CD4-positive, alpha-beta memory T cell (primary cell): ENCODE results near the gene KLF6. TPM values are rescaled to one million over a fixed set of nuclear protein-coding genes. Genes with fewer than 3 reads are reported as not detected.

ENCODE experiments used
- CTCF ChIA-PET: fragments of 350-600 bp; sonication (Branson Sonifier 250); formaldehyde crosslinking; loops from one replicate; lab custom pipeline; 2021; ENCODE audit warnings: inconsistent platforms; ENCODE audit not compliant: partially characterized antibody; lab: Charles Lee
- POLR2A ChIA-PET: fragments of 350-600 bp; sonication (Branson Sonifier 250); formaldehyde crosslinking; loops from one replicate; lab custom pipeline; 2021; ENCODE audit not compliant: partially characterized antibody; lab: Charles Lee
- DNase-seq, 5 donors: peaks; one replicate each; pipeline versions ENCODE4 v3.0.0 to v3.0.0-alpha.2; 2020 to 2022; ENCODE audit warnings: mixed read lengths in 1 of 5
- H3K27ac ChIP-seq: one replicate; pipeline ENCODE4 v1.7.0; 2013; ENCODE audit warnings: low read depth, low read length
- H3K27me3 ChIP-seq: 2 replicates; pipeline ENCODE4 v1.7.0; 2013; ENCODE audit warnings: mild to moderate bottlenecking, low read length, moderate library complexity; ENCODE audit not compliant: insufficient read depth
- H3K36me3 ChIP-seq: 2 replicates; pipeline ENCODE4 v1.7.0; 2013; ENCODE audit warnings: mild to moderate bottlenecking, low read length, moderate library complexity; ENCODE audit not compliant: insufficient read depth
- H3K4me1 ChIP-seq: 2 replicates; pipeline ENCODE4 v1.7.0; 2013; ENCODE audit warnings: mild to moderate bottlenecking, low read length, moderate library complexity; ENCODE audit not compliant: insufficient read depth
- H3K4me3 ChIP-seq, 2 donors: one replicate each; pipeline ENCODE4 v1.7.0; 2013; ENCODE audit warnings: low read length in 2 of 2, mild to moderate bottlenecking in 1 of 2
- H3K9me3 ChIP-seq, 2 donors: one replicate each; pipeline ENCODE4 v1.7.0; 2013; ENCODE audit warnings: low read length in 2 of 2, control low read depth in 1 of 2; ENCODE audit not compliant: control insufficient read depth in 1 of 2
- H3K27ac Mint-ChIP-seq, 7 donors: one replicate each; pipeline ENCODE4 v1.8.0; 2020 to 2021; ENCODE audit warnings: mixed read lengths in 7 of 7, mild to moderate bottlenecking in 6 of 7, inconsistent platforms in 3 of 7, moderate library complexity in 3 of 7
- H3K27me3 Mint-ChIP-seq, 2 donors: one replicate each; pipeline ENCODE4 v1.8.0; 2020 to 2021; ENCODE audit warnings: mixed read lengths in 2 of 2
- H3K36me3 Mint-ChIP-seq, 2 donors: one replicate each; pipeline ENCODE4 v1.8.0; 2020 to 2021; ENCODE audit warnings: mixed read lengths in 2 of 2, inconsistent platforms in 1 of 2, mild to moderate bottlenecking in 1 of 2
- H3K4me1 Mint-ChIP-seq, 4 donors: one replicate each; pipeline ENCODE4 v1.8.0; 2020 to 2021; ENCODE audit warnings: mixed read lengths in 4 of 4, mild to moderate bottlenecking in 1 of 4
- H3K4me3 Mint-ChIP-seq, 8 donors: one replicate each; pipeline ENCODE4 v1.8.0; 2020 to 2021; ENCODE audit warnings: mixed read lengths in 8 of 8, mild to moderate bottlenecking in 7 of 8, moderate library complexity in 6 of 8, inconsistent platforms in 3 of 8
- H3K9me3 Mint-ChIP-seq, 8 donors: one replicate each; pipeline ENCODE4 v1.8.0; 2020 to 2021; ENCODE audit warnings: mixed read lengths in 8 of 8, mild to moderate bottlenecking in 5 of 8, inconsistent platforms in 3 of 8, moderate library complexity in 1 of 8
- intact Hi-C: fragments of 100-400 bp; cut with micrococcal nuclease; formaldehyde crosslinking; loops from one replicate; pipeline ENCODE4 v1.15.1; 2023
- polyA plus RNA-seq, 2 donors: library from polyadenylated mRNA; unstranded; fragments of 300-500 nt; fragmentation: Illumina TruSeq; gene quantifications; one replicate each; pipeline ENCODE4 v1.2.3, GENCODE V29; 2021
- total RNA-seq, 2 experiments: library from RNA; stranded (reverse); gene quantifications; one replicate each; pipeline ENCODE4 v1.2.3, GENCODE V29; 2021

The KLF6 gene
- total and polyA plus RNA-seq, 4 experiments from 2014 or later, result 291 to 865 (median 562) TPM

DNA sequence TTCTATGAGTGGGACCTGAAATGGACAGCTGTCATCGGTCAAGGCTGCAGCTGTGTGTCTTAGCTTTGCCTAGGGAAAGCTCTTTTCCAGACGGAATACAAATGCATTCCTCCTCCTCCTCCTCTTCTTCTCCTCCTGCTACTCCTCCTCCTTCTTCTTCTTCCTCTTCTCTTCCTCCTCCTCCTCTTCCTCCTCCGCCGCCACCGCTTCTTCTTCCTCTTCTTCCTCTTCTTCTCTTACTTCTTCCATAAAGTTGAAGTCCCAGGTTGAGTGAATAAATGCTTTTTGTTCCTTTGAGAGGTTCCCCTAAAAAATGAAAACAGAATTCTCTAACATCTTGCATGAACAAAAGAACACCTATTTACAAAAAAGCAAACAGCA is 28.7 kb downstream of the KLF6 start:
- Histone ChIP-seq H3K9me3 (no peaks in the 10 kb centered on the region), H3K4me1 (peaks cover 66% of the 10 kb centered on the region), H3K4me3 (no peak overlapping the region), H3K27me3 (no peaks in the 10 kb centered on the region), H3K36me3 (no peaks in the 10 kb centered on the region), H3K27ac (peak overlapping the region; percentile 74)
- Mint-ChIP-seq H3K36me3 (no peaks in the 10 kb centered on the region), H3K27me3 (no peaks in the 10 kb centered on the region), H3K9me3 (peaks cover 0 to 5% (median 0%) of the 10 kb centered on the region in 8 donors), H3K4me1 (peaks cover 38 to 66% (median 50%) of the 10 kb centered on the region in 4 donors), H3K4me3 (no peak overlapping the region), H3K27ac (peak overlapping the region in 4 of 7 donors; percentile 18 to 98 (median 40))
- POLR2A ChIA-PET, result interaction anchor here (2.1 to 6.8 kb wide), 6 partner anchors 8 to 49 kb away, joined by 8 to 121 read pairs (median 15); partner anchors contain the start of gene KLF6
- CTCF ChIA-PET, result interaction anchor here (0.9 kb wide), 1 partner anchor 146 kb away, joined by 3 read pairs; no protein-coding TSS in a partner anchor
- intact Hi-C loops, result loop anchor here (5.0 kb wide), 1 partner anchor 89 kb away; no protein-coding TSS in a partner anchor
- DNase-seq, result no peak

DNA sequence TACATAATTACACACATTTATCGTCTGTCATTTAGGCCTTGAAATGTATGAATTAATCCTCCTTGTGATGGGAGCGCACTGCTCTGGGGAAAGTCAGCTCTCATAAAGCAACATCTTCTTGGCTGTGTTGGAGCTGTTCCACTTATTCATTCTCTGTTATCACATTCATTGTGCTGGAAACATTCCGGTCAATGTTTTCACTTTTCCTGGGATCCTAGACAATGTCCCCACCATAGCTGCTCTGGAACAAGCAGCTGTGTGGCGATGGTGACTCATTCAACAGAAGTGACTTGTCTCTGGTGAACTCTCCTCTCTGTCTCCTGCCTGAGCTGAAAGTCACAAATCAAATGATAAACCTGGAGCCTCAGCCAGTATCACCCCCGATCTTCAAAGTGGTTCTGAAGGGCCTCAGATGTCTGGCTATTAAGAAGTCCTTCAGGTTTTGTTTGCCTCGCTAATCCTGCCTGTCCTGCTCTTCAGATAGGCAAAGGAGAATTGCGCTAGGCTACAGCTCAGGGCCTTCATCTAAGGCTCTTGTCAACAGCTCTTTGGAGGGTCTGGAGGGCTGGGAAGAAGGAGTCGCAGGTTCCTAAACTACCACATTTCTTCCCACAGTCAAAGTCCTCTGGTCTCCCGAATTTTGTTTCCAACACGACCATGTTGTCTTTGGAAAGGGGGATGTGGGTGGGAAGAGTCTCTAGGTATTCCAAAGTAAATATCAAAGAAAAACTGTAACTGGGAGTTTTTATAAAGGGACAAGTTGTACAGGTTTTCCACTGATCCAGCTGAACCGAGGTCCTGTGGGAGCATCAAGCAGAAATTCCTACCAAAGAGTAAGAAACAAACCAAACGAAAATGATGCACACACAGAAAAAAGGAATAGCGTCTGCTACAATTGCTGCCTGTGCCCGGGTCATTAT is 29.3 kb downstream of the KLF6 start:
- POLR2A ChIA-PET, result interaction anchor here (0.8 to 6.8 kb wide), 6 partner anchors 9 to 191 kb away, joined by 3 to 121 read pairs (median 14); partner anchors contain the start of gene KLF6
- DNase-seq, result no peak
- no peaks in the 10 kb centered on the region for H3K9me3 ChIP-seq
- CTCF ChIA-PET, result interaction anchor here (0.9 to 2.1 kb wide), 5 partner anchors 8 to 146 kb away, joined by 3 to 5 read pairs (median 3); no protein-coding TSS in a partner anchor
- H3K4me1 Mint-ChIP-seq, result peaks cover 31 to 60% (median 44%) of the 10 kb centered on the region in 4 donors
- no peaks in the 10 kb centered on the region for H3K36me3 ChIP-seq
- H3K27ac ChIP-seq, result no peak overlapping the region
- no peaks in the 10 kb centered on the region for H3K27me3 ChIP-seq
- H3K36me3 Mint-ChIP-seq, result no peaks in the 10 kb centered on the region
- peaks cover 0 to 3% (median 0%) of the 10 kb centered on the region in 8 donors for H3K9me3 Mint-ChIP-seq
- H3K4me3 ChIP-seq, result no peak overlapping the region
- no peaks in the 10 kb centered on the region for H3K27me3 Mint-ChIP-seq
- intact Hi-C loops, result loop anchor here (5.0 kb wide), 1 partner anchor 88 kb away; no protein-coding TSS in a partner anchor
- peak overlapping the region in 6 of 7 donors; percentile 57 to 98 (median 82) for H3K27ac Mint-ChIP-seq
- H3K4me3 Mint-ChIP-seq, result peak overlapping the region in 1 of 8 donors; percentile 79
- peaks cover 59% of the 10 kb centered on the region for H3K4me1 ChIP-seq

DNA sequence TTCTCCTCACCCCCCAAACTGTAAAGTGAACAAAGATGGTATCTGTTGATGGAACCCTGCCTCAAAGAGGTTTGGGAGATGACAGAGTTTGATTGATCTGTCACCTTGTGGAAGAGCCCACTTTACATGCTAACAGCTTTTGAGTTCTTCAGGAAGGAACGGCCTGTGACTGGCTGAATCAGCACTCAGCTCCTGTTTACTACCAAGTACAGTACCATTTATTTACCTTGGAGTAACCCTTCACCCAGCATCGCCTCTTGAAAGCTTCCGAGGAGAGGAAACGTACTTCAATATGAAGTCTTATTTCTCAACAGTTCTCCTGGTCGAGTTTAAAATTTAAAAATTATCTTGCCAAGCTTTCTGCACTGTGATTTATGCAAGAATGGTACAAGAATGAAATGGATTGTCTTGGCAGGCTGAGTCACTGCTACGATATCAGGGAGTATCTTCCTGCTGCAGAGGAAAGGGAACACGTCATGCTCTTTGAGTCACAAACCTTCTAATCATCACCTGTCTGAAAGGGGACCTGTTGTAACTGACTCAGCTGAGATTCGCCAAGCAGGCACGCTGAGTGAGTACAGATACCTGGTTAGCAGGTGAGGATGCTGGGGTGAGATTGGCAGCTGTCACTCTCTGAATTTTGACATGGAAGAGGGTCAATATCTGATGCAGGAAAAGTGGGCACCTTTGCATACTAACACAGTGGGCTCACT is 30.1 kb downstream of the KLF6 start:
- H3K9me3 ChIP-seq, result no peaks in the 10 kb centered on the region
- Mint-ChIP-seq H3K27me3 (no peaks in the 10 kb centered on the region), H3K36me3 (no peaks in the 10 kb centered on the region), H3K9me3 (peaks cover 0 to 2% (median 0%) of the 10 kb centered on the region in 8 donors), H3K4me3 (peak overlapping the region in 2 of 8 donors; percentile 54 to 79), H3K27ac (peak overlapping the region in 6 of 7 donors; percentile 65 to 98 (median 82)), H3K4me1 (peaks cover 31 to 52% (median 39%) of the 10 kb centered on the region in 4 donors)
- H3K4me1 ChIP-seq, result peaks cover 51% of the 10 kb centered on the region
- ChIA-PET CTCF (interaction anchor here (1.2 to 2.1 kb wide), 4 partner anchors 9 to 24 kb away, joined by 3 to 5 read pairs (median 4); no protein-coding TSS in a partner anchor), POLR2A (interaction anchor here (0.8 to 6.8 kb wide), 6 partner anchors 10 to 192 kb away, joined by 3 to 121 read pairs (median 14); partner anchors contain the start of gene KLF6)
- intact Hi-C loops, result loop anchor here (5.0 kb wide), 1 partner anchor 88 kb away; no protein-coding TSS in a partner anchor
- no peaks in the 10 kb centered on the region for H3K36me3 ChIP-seq
- no peak overlapping the region for H3K4me3 ChIP-seq
- peak in 2 of 5 donors; percentile 13 to 69 for DNase-seq
- no peaks in the 10 kb centered on the region for H3K27me3 ChIP-seq
- no peak overlapping the region for H3K27ac ChIP-seq

DNA sequence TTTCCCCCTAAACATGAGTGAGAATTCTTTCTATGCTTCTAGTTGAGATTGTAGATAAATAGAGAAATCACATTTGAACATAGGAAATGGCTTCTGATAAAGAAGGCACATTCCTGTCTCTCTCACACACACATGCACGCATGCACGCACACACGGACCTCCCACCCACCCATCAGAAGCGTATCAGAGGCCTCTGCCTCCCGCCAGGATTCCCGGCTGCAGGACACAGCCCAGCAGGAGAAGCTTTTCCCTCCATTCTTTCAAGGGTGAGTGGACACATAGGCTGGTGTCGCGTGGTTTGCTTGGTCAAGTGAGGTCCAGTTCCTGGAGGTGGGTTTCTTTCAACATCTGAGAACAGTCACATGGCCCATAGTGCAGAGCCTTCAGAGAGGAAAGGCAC is 34.2 kb downstream of the KLF6 start:
- peaks cover 11% of the 10 kb centered on the region for H3K4me1 ChIP-seq
- no peaks in the 10 kb centered on the region for H3K36me3 ChIP-seq
- Mint-ChIP-seq H3K36me3 (no peaks in the 10 kb centered on the region), H3K4me3 (no peak overlapping the region), H3K9me3 (peaks cover 0 to 2% (median 0%) of the 10 kb centered on the region in 8 donors), H3K27me3 (no peaks in the 10 kb centered on the region), H3K4me1 (peaks cover 7 to 12% (median 9%) of the 10 kb centered on the region in 4 donors), H3K27ac (no peak overlapping the region)
- no peak overlapping the region for H3K27ac ChIP-seq
- no peaks in the 10 kb centered on the region for H3K9me3 ChIP-seq
- DNase-seq, result no peak
- ChIA-PET CTCF (interaction anchor here (1.1 kb wide), 1 partner anchor 11 kb away, joined by 3 read pairs; no protein-coding TSS in a partner anchor), POLR2A (interaction anchor here (1.1 to 1.9 kb wide), 2 partner anchors 10 to 34 kb away, joined by 4 to 10 read pairs; partner anchors contain the start of gene KLF6)
- intact Hi-C loops, result no loop called here
- H3K27me3 ChIP-seq, result no peaks in the 10 kb centered on the region
- no peak overlapping the region for H3K4me3 ChIP-seq

DNA sequence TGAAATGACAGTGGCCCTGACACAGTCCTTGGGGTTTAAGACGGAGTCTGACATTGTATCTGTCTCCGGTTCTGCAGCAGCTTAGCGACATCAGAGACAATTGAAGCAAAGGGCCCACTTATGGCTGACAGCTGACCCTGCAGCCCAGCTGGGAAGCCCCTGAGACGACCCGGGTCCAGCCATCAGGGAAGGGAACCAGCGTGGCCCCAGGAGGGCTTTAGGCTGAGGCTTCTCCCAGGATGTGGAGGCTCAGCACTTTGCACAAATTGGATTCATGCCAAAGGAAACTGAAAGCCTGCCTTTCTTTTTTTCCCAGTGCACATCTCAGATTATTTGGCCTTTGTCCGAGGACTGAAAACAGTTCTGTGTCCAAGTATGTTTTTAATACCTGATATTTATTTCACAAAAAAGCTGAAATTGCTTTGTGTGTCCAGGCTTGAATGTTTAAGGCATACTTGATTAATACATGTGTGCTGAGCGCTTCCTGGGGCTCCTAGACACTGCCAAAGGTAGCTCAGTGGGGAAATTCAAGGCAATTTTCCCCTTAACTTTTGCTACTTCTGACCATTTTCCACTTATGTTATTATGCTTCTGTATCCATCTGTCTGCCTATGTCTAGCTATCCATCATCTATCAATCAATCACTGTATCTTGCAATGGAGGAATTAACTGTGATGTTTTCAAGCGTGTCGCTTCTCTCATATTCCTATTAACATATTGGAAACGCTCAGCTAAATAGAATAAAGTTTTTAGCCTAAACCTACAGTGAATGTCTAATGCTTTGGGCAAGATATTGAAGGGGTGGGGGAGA is 34.8 kb downstream of the KLF6 start:
- Histone ChIP-seq H3K27me3 (no peaks in the 10 kb centered on the region), H3K36me3 (no peaks in the 10 kb centered on the region), H3K9me3 (no peaks in the 10 kb centered on the region), H3K4me3 (no peak overlapping the region), H3K27ac (no peak overlapping the region), H3K4me1 (peaks cover 4% of the 10 kb centered on the region)
- H3K9me3 Mint-ChIP-seq, result peaks cover 0 to 2% (median 0%) of the 10 kb centered on the region in 8 donors
- ChIA-PET POLR2A (interaction anchor here (0.8 to 1.9 kb wide), 3 partner anchors 10 to 1682 kb away, joined by 3 to 10 read pairs (median 4); partner anchors contain the start of gene KLF6), CTCF (interaction anchor here (1.1 kb wide), 1 partner anchor 12 kb away, joined by 3 read pairs; no protein-coding TSS in a partner anchor)
- no peak overlapping the region for H3K27ac Mint-ChIP-seq
- no peak for DNase-seq
- intact Hi-C loops, result no loop called here
- H3K27me3 Mint-ChIP-seq, result no peaks in the 10 kb centered on the region
- H3K4me3 Mint-ChIP-seq, result no peak overlapping the region
- peaks cover 2 to 7% (median 5%) of the 10 kb centered on the region in 4 donors for H3K4me1 Mint-ChIP-seq
- no peaks in the 10 kb centered on the region for H3K36me3 Mint-ChIP-seq

GRCh38 chr10:3749600-3749999 is 35.4 kb downstream of the KLF6 start:
- Histone ChIP-seq H3K36me3 (no peaks in the 10 kb centered on the region), H3K4me1 (no peaks in the 10 kb centered on the region), H3K27me3 (no peaks in the 10 kb centered on the region), H3K4me3 (no peak overlapping the region), H3K9me3 (no peaks in the 10 kb centered on the region), H3K27ac (no peak overlapping the region)
- H3K27ac Mint-ChIP-seq, result no peak overlapping the region
- no peaks in the 10 kb centered on the region for H3K9me3 Mint-ChIP-seq
- H3K4me1 Mint-ChIP-seq, result peaks cover 0 to 2% (median under 1%) of the 10 kb centered on the region in 4 donors
- intact Hi-C loops, result no loop called here
- H3K4me3 Mint-ChIP-seq, result no peak overlapping the region
- CTCF ChIA-PET, result interaction anchor here (1.1 kb wide), 2 partner anchors 10 to 13 kb away, joined by 3 read pairs; no protein-coding TSS in a partner anchor
- H3K27me3 Mint-ChIP-seq, result no peaks in the 10 kb centered on the region
- H3K36me3 Mint-ChIP-seq, result no peaks in the 10 kb centered on the region
- POLR2A ChIA-PET, result interaction anchor here (0.8 to 1.9 kb wide), 3 partner anchors 9 to 1683 kb away, joined by 3 to 10 read pairs (median 5); no protein-coding TSS in a partner anchor
- DNase-seq, result no peak
